ENCODE data around the gene OIT3.
A peak's percentile ranks its signal among the peaks of the same experiment; 100 is the strongest.

Gene OIT3

DNA sequence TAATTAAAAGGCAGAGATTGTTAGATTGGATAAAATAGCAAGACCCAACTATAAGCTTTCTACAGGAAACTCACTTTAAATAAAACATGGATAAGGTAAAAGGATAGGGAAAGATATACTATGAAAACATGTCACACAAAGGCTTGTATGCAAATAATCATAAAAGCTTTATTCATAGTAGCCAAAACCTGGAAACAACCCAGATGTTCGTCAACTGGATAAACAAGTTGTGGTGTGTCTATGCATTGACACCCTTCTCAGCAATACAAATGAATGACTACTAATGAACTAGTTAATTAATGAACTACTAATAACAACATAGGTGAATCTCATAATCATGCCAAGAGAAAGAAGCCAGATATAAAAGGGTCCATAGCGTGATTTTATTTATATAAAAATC, 37.7 kb upstream of the OIT3 start:
- H3K4me3 ChIP-seq (replicated peaks; ENCODE audit: low read depth, low read length): no peak overlapping the region
- TF ChIP-seq, protein P1, sequence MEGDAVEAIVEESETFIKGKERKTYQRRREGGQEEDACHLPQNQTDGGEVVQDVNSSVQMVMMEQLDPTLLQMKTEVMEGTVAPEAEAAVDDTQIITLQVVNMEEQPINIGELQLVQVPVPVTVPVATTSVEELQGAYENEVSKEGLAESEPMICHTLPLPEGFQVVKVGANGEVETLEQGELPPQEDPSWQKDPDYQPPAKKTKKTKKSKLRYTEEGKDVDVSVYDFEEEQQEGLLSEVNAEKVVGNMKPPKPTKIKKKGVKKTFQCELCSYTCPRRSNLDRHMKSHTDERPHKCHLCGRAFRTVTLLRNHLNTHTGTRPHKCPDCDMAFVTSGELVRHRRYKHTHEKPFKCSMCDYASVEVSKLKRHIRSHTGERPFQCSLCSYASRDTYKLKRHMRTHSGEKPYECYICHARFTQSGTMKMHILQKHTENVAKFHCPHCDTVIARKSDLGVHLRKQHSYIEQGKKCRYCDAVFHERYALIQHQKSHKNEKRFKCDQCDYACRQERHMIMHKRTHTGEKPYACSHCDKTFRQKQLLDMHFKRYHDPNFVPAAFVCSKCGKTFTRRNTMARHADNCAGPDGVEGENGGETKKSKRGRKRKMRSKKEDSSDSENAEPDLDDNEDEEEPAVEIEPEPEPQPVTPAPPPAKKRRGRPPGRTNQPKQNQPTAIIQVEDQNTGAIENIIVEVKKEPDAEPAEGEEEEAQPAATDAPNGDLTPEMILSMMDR (IDR thresholded peaks at IDR 0.05; ENCODE audit: low read length, missing control alignments): no peak
- DNase-seq (ENCODE audit: low read depth): no peak

DNA sequence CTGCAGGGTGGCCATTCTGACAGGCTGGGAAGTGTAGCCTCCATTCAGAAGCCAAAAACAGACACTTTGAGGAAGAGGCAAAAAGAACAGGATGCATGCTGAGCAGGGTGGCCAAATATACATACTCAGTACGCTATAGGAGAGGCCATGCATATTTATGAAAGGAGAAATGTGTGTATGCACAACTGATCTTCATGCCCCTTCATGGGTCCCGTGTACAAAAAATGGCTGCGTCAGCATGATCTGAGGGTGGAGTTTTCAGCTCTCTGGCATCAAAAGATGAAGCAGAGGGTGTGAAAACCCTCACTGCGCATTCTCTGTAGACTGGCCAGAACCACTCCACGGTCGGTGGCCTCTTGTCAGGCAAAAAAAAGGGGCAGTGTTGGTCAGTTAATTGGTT, 35.5 kb upstream of the OIT3 start:
- no peak for DNase-seq (ENCODE audit: low read depth)
- TF ChIP-seq, protein P1 (IDR thresholded peaks at IDR 0.05; ENCODE audit: low read length, missing control alignments): no peak
- H3K4me3 ChIP-seq (replicated peaks; ENCODE audit: low read depth, low read length): no peak overlapping the region

DNA sequence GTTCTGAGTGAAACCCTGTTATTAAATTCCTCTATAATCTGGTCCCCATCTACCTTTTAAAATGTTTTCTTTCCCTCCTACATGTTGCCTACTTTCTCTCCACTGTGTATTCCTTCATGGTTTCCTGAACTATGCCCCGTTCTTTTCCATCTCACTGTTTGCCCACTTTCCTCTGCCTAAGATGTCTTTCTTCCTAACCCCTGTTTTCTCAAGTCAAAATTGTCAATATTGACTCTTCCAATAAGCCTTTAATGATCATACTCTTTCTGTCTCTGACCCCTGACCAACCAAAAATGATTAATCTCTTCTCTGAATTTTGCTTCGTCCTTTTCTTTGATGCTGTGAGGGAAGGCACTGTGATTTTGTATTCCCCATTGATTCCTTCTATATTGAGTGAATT, 30.6 kb upstream of the OIT3 start:
- no peak for DNase-seq (ENCODE audit: low read depth)
- H3K4me3 ChIP-seq (replicated peaks; ENCODE audit: low read depth, low read length): no peak overlapping the region
- TF ChIP-seq, protein P1 (IDR thresholded peaks at IDR 0.05; ENCODE audit: low read length, missing control alignments): no peak

DNA sequence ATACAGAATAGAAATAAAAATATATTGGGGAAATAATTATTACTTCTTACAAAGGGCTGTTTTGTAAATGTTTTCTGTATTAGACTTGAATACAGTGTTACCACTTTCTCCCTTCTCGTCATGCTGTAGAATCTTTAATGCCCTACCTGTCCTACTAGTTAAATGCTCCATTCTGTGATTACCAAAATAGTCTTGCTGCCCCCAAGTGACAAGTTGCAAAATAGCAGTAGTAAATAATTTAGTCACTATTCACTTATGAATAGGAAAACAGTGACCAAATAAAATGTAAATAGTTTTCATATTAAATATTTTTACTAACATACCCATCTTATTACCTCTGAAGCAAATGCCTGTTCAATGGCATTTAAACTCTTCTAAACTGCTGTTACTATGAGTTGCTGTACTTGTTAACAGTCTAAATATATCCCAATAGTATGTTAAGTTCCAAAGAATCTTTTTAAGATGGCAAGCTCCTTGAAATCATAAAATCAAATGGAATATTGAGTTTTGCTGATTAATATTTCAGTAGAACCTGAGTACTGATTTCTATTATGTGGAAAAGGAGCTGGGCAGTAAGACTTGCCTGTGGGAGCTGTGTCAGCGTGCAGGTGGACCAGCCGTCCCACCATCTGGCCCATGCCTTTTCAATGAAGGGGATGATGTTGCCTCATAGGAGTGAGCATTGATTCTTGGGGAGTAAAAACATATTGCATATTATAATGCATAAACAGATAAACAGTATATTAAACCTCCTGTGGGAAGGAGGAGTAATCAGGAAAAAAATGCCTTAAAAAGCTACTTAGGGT, 18.1 kb upstream of the OIT3 start:
- no peak overlapping the region for H3K4me3 ChIP-seq (replicated peaks; ENCODE audit: low read depth, low read length)
- TF ChIP-seq, protein P1 (IDR thresholded peaks at IDR 0.05; ENCODE audit: low read length, missing control alignments): peak; percentile 54
- DNase-seq (ENCODE audit: low read depth): peak; percentile 60

DNA sequence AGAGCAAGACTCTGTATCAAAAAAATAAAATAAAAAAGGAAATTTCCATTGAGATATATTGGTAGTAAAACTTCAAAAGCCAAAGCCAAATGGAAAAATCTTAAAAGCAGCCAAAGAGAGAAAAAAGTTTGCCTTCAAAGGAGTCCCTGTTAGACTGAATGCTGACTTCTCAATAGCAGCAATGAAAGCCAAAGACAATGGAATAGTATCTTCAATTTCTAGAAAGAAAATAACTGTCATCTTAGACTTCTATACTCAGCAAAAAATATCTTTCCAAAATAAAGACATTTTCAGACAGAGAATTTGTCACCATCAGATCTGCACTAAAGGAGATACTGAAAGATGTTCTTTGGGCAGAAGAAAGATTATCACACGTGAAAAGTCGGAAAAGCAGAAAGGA, 14.3 kb upstream of the OIT3 start:
- TF ChIP-seq, protein P1 (IDR thresholded peaks at IDR 0.05; ENCODE audit: low read length, missing control alignments): no peak
- DNase-seq (ENCODE audit: low read depth): no peak

DNA sequence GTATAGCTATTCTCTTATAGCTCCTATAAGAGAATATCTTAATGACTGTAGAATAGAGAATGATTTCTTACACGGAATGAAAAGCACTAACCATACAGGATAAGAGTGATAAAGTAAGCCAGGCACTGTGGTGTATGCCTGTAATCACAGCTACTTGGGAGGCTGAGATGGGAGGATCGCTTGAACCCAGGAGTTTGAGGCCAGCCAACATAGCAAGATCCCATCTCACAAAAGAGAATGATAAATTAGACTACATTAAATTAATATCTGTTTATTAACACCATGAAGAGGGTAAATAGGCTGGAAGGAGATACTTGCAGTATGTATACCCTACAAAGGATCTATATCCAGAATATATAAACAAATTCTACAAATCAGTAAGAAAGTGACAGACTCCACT, 12.2 kb upstream of the OIT3 start:
- DNase-seq (ENCODE audit: low read depth): no peak
- no peak overlapping the region for H3K4me3 ChIP-seq (replicated peaks; ENCODE audit: low read depth, low read length)
- TF ChIP-seq, protein P1 (IDR thresholded peaks at IDR 0.05; ENCODE audit: low read length, missing control alignments): no peak

More for the DNA sequence above, 14.3 kb upstream of the OIT3 start:
- H3K4me3 ChIP-seq (replicated peaks; ENCODE audit: low read depth, low read length): no peak overlapping the region

DNA sequence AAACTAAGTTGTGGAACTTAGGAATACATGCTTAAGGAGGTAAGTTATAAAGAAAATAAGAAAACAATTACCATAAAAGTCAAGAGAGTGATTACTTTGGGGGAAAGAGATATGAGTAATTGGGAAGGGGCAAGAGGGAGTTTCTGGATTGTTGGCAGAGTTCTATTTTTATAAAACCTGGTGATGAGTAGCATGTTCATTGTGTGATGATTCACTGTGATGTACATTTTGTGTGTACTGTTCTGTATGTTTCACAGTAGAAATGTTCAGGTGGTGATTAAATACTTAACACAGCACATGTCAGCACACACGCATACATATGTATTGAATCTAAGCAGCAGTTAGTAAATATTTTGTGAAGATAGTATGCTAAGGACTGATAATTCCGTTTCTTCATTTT, 9.7 kb upstream of the OIT3 start:
- TF ChIP-seq, protein P1 (IDR thresholded peaks at IDR 0.05; ENCODE audit: low read length, missing control alignments): no peak

More for the DNA sequence above, 9.7 kb upstream of the OIT3 start:
- no peak for DNase-seq (ENCODE audit: low read depth)
- H3K4me3 ChIP-seq (replicated peaks; ENCODE audit: low read depth, low read length): no peak overlapping the region
